Sigmoid colon (tissue), 4 donors: ENCODE measurements around the gene LCOR.

Experiments
- EP300 ChIP-seq, 4 donors: sonication (generic); formaldehyde crosslinking; IDR thresholded peaks; one replicate each; pipeline ENCODE4 v1.6.1; 2017; ENCODE audit warnings: antibody characterized with exemption in 4 of 4
- POLR2A ChIP-seq, 2 donors: fragments of 450-650 bp; IDR thresholded peaks; one replicate each; pipeline ENCODE4 v1.6.1; 2016; ENCODE audit warnings: antibody characterized with exemption in 2 of 2, mild to moderate bottlenecking in 2 of 2, moderate library complexity in 2 of 2
- TF ChIP-seq, protein P1 (sequence below), 4 experiments: fragments of 450-650 bp in 3 of 4; fragments of 200-600 bp in 1 of 4; IDR thresholded peaks; one replicate each; pipeline ENCODE4 v1.5.1; 2016 to 2019; ENCODE audit warnings: antibody characterized with exemption in 4 of 4, mild to moderate bottlenecking in 3 of 4, moderate library complexity in 2 of 4

DNA sequence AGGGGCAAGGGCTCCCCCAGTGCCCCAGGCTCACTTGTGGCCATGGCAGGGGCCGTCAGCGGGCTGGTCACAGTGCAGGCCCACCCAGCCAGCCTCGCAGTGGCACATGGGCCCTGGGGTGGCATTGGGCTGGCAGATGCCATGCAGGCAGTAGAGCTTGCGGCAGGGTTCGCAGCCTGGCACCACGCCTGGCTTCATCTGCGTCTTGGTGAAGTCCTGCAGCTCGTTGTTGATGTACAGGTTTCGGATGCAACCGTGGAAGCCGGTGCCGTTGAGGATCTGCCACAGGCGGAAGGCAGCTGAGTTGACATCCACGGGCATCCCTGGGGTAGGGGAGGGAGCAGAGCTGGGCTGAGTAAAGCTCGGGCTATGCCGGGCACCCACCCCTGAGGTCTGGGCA is 170.6 kb downstream of the LCOR start:
- TF ChIP-seq POLR2A (IDR thresholded peaks at IDR 0.05) (no peak), EP300 (IDR thresholded peaks at IDR 0.05) (no peak)
- TF ChIP-seq, protein P1, sequence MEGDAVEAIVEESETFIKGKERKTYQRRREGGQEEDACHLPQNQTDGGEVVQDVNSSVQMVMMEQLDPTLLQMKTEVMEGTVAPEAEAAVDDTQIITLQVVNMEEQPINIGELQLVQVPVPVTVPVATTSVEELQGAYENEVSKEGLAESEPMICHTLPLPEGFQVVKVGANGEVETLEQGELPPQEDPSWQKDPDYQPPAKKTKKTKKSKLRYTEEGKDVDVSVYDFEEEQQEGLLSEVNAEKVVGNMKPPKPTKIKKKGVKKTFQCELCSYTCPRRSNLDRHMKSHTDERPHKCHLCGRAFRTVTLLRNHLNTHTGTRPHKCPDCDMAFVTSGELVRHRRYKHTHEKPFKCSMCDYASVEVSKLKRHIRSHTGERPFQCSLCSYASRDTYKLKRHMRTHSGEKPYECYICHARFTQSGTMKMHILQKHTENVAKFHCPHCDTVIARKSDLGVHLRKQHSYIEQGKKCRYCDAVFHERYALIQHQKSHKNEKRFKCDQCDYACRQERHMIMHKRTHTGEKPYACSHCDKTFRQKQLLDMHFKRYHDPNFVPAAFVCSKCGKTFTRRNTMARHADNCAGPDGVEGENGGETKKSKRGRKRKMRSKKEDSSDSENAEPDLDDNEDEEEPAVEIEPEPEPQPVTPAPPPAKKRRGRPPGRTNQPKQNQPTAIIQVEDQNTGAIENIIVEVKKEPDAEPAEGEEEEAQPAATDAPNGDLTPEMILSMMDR (IDR thresholded peaks at IDR 0.05) = no peak
